ENCODE measurements around the gene LRRC8D. TPM values are rescaled to one million over a fixed set of nuclear protein-coding genes. Genes with fewer than 3 reads are reported as not detected.

LRRC8D gene
- total RNA-seq, 1 experiment from 2014 or later = 37.2 TPM

DNA sequence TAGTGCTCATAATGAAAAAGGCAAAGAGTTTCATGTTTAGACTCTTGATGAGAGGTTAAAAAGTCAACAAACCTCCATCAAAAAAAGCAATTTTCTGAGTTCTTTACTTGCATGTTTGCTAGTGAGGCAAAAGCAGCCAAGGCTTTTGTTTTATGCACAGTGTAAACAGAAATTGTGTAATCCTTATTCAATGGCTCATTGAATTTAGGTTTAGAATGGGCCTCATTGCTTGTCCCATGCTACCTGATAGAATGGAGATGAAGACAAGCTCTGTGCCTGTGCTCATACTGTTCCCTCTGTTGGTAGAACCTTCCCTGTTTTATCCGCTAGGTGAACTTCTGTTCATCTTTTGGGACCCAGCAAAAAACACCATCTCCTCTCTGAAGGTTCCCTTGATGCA is 10.0 kb upstream of the LRRC8D start:
- no peaks in the 10 kb centered on the region for H3K79me1 ChIP-seq (ENCODE audit: insufficient read depth, low read depth, low read length, poor library complexity, severe bottlenecking)
- no peak overlapping the region for H2BK120ac ChIP-seq (ENCODE audit: low read depth, low read length, poor library complexity, severe bottlenecking)
- no peak overlapping the region for H4K8ac ChIP-seq (replicated peaks; ENCODE audit: insufficient read length, low read depth, low read length)
- no peak overlapping the region for H4K5ac ChIP-seq (ENCODE audit: insufficient read length, low read depth, low read length)
- no peak overlapping the region for H3K4ac ChIP-seq (ENCODE audit: low read depth, low read length)
- H2BK20ac ChIP-seq (ENCODE audit: low read depth, low read length, poor library complexity, severe bottlenecking) = no peak overlapping the region
- no peaks in the 10 kb centered on the region for H3K79me2 ChIP-seq (ENCODE audit: insufficient read depth, low read length)
- no peak overlapping the region for H3K23ac ChIP-seq (ENCODE audit: insufficient read length, low read depth, low read length)
- H3K56ac ChIP-seq (ENCODE audit: insufficient read length, low read depth, low read length) = no peak overlapping the region
- no peak overlapping the region for H3T11ph ChIP-seq (ENCODE audit: low read length)
- H3K27me3 ChIP-seq (ENCODE audit: insufficient read depth, low read length) = peaks cover 2% of the 10 kb centered on the region; the same call in 1 of the 2 replicates
- H3K27ac Mint-ChIP-seq = no peak overlapping the region
- H3K4me1 ChIP-seq (ENCODE audit: insufficient read depth, low read length) = peaks cover 6% of the 10 kb centered on the region; the same call in 1 of the 2 replicates
- no peak overlapping the region for H4K91ac ChIP-seq (ENCODE audit: insufficient read length, low read depth, low read length)
- H3K9me3 Mint-ChIP-seq = no peaks in the 10 kb centered on the region
- no peaks in the 10 kb centered on the region for H4K20me1 ChIP-seq (ENCODE audit: control insufficient read depth, insufficient read depth, insufficient read length)
- no CpG with 5 or more reads among the region's 1 CpG for WGBS (ENCODE audit: extremely low coverage, insufficient read length, low lambda C conversion rate)
- H3K4me3 Mint-ChIP-seq = no peak overlapping the region
- no peaks in the 10 kb centered on the region for H3K9me3 ChIP-seq (ENCODE audit: control insufficient read depth, low read depth, low read length)
- H3K18ac ChIP-seq (ENCODE audit: insufficient read length, low read depth, low read length) = no peak overlapping the region
- H3K4me1 Mint-ChIP-seq = peaks cover 27 to 29% of the 10 kb centered on the region in 2 experiments
- H2AK5ac ChIP-seq (ENCODE audit: insufficient read length, low read length) = no peak overlapping the region
- peaks cover 28% of the 10 kb centered on the region for H3K27me3 Mint-ChIP-seq (ENCODE audit: low read depth)
- no peaks in the 10 kb centered on the region for H3K23me2 ChIP-seq (ENCODE audit: insufficient read length, low read depth, low read length, poor library complexity, severe bottlenecking)
- no peaks in the 10 kb centered on the region for H3K36me3 Mint-ChIP-seq (ENCODE audit: insufficient read depth in 1 of 3, low read depth in 3 of 3)
- H2AFZ ChIP-seq (ENCODE audit: low read length) = no peak overlapping the region
- H3K14ac ChIP-seq (ENCODE audit: insufficient read depth, low read length) = no peak overlapping the region
- TF ChIP-seq, protein P1, sequence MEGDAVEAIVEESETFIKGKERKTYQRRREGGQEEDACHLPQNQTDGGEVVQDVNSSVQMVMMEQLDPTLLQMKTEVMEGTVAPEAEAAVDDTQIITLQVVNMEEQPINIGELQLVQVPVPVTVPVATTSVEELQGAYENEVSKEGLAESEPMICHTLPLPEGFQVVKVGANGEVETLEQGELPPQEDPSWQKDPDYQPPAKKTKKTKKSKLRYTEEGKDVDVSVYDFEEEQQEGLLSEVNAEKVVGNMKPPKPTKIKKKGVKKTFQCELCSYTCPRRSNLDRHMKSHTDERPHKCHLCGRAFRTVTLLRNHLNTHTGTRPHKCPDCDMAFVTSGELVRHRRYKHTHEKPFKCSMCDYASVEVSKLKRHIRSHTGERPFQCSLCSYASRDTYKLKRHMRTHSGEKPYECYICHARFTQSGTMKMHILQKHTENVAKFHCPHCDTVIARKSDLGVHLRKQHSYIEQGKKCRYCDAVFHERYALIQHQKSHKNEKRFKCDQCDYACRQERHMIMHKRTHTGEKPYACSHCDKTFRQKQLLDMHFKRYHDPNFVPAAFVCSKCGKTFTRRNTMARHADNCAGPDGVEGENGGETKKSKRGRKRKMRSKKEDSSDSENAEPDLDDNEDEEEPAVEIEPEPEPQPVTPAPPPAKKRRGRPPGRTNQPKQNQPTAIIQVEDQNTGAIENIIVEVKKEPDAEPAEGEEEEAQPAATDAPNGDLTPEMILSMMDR (conservative IDR thresholded peaks at IDR 0.05) = no peak
- H2BK5ac ChIP-seq (ENCODE audit: insufficient read length, low read length) = no peak overlapping the region
- no peak for DNase-seq
- H2BK15ac ChIP-seq (ENCODE audit: low read depth, low read length) = no peak overlapping the region
- no peak overlapping the region for H3K4me2 ChIP-seq (ENCODE audit: insufficient read depth, insufficient read length, low read length)
- no peak overlapping the region for H3K9ac ChIP-seq (ENCODE audit: extremely low read depth, insufficient read length, low read length)
- no peak overlapping the region for H2BK12ac ChIP-seq (ENCODE audit: insufficient read length, low read depth, low read length)
- no peak overlapping the region for H3K27ac ChIP-seq (ENCODE audit: insufficient read length, low read depth, low read length)

Measured in H9 (cell line).